ENCODE results near the gene CD79B. TPM values are rescaled to one million over a fixed set of nuclear protein-coding genes. Genes with fewer than 3 reads are reported as not detected.

CD79B gene
- total and polyA plus RNA-seq, 2 of the 8 experiments (the other 6 are each of a cell fraction or from before 2014, with no cell fraction given) = 1.5 to 3.9 TPM

GRCh38 chr17:63974594-63975192 is 42.6 kb upstream of the CD79B start (continued):
- TF ChIP-seq CHD7 (IDR thresholded peaks at IDR 0.05; ENCODE audit: insufficient replicate concordance, low read length) (no peak), ZNF274 (IDR thresholded peaks at IDR 0.05; ENCODE audit: borderline replicate concordance, extremely low read depth, low read length) (no peak), JUN (IDR thresholded peaks at IDR 0.05; ENCODE audit: low read depth, low read length) (no peak), NANOG (IDR thresholded peaks at IDR 0.05; ENCODE audit: insufficient read depth, low read depth, low read length, poor library complexity, severe bottlenecking) (no peak), CREB1 (IDR thresholded peaks at IDR 0.05) (no peak), SRF (IDR thresholded peaks at IDR 0.05; ENCODE audit: low read depth, low read length) (no peak), JUND (IDR thresholded peaks at IDR 0.05; ENCODE audit: low read length) (no peak), YY1 (IDR thresholded peaks at IDR 0.05; ENCODE audit: low read depth, low read length) (no peak), EP300 (IDR thresholded peaks at IDR 0.05; ENCODE audit: borderline replicate concordance in 1 of 2, low read depth in 2 of 2, low read length in 2 of 2) (no peak)
